GM12878 (cell line): ENCODE data around the gene SNRPA. TPM values are rescaled to one million over a fixed set of nuclear protein-coding genes. Genes with fewer than 3 reads are reported as not detected.
"Not testable (repeated sequence)": the region's sequence is repeated elsewhere in the genome, so short reads cannot be mapped to it uniquely, and the experiment has no call there.

Experiments
- ATAC-seq: fragments of 200-7000 bp; cut with Tn5 transposase; 3 replicates; pipeline ENCODE4 v1.9.1; 2020; ENCODE audit warnings: mild to moderate bottlenecking, moderate library complexity
- BruUV-seq: library from RNA; stranded (reverse); fragments of 400-500 nt; replicated peaks from 2 replicates; lab custom pipeline; 2021; lab: Mats Ljungman, UMichigan
- CTCF ChIA-PET: fragments of 300-600 bp; sonication (Branson Sonifier 250); formaldehyde crosslinking; extraction: SDS; loops from one replicate; lab custom pipeline; 2021; ENCODE audit warnings: inconsistent platforms; lab: Yijun Ruan, JAX
- POLR2A ChIA-PET: fragments of 350-600 bp; formaldehyde crosslinking; extraction: SDS; loops from one replicate; lab custom pipeline; 2021; ENCODE audit warnings: inconsistent platforms; lab: Charles Lee
- RAD21 ChIA-PET: fragments of 300-600 bp; sonication (Branson Sonifier 250); formaldehyde crosslinking; loops from one replicate; lab custom pipeline; 2023; ENCODE audit warnings: antibody characterized with exemption; ENCODE audit not compliant: unreplicated experiment; lab: Charles Lee
- SMC1A ChIA-PET: fragments of 300-600 bp; sonication (Branson Sonifier 250); formaldehyde crosslinking; loops from one replicate; lab custom pipeline; 2023; ENCODE audit not compliant: unreplicated experiment, uncharacterized antibody; lab: Charles Lee
- DNase-seq: peaks from one replicate; pipeline ENCODE4 v3.0.0-alpha.2; 2011; ENCODE audit warnings: low read depth, low spot score
- FAIRE-seq: peaks from 3 replicates; lab custom pipeline; 2011; peaks lifted over from hg19 to GRCh38; lab: Jason Lieb, UNC
- H2AFZ ChIP-seq: 2 replicates; pipeline ENCODE4 v1.6.0; 2011; ENCODE audit warnings: low read depth, low read length, control low read depth; ENCODE audit not compliant: control insufficient read depth
- H3K27ac ChIP-seq: 2 replicates; pipeline ENCODE4 v1.5.1; 2011; ENCODE audit warnings: control low read depth; ENCODE audit not compliant: control insufficient read depth, insufficient read depth
- H3K27me3 ChIP-seq, 2 experiments: replicated peaks in 1 of 2; 2 replicates each; pipeline versions ENCODE4 v1.6.0 to v1.6.1; 2011; ENCODE audit warnings: low read length in 1 of 2; ENCODE audit not compliant: control insufficient read depth in 2 of 2, insufficient read depth in 2 of 2
- H3K36me3 ChIP-seq, 2 experiments: 2 replicates each; pipeline ENCODE4 v1.5.1; 2011; ENCODE audit warnings: low read length in 1 of 2; ENCODE audit not compliant: control insufficient read depth in 2 of 2, insufficient read depth in 2 of 2
- H3K4me1 ChIP-seq: 2 replicates; pipeline ENCODE4 v1.6.1; 2011; ENCODE audit warnings: mild to moderate bottlenecking, low read length, moderate library complexity, mixed read lengths; ENCODE audit not compliant: control insufficient read depth, insufficient read depth
- H3K4me2 ChIP-seq: 2 replicates; pipeline ENCODE4 v1.6.0; 2011; ENCODE audit warnings: control low read depth; ENCODE audit not compliant: control insufficient read depth, insufficient read depth
- H3K4me3 ChIP-seq: fragments of 200-600 bp; sonication (generic); 2 replicates; pipeline ENCODE4 v1.5.1; 2016
- H3K79me2 ChIP-seq: 2 replicates; pipeline ENCODE4 v1.6.0; 2011; ENCODE audit warnings: low read length; ENCODE audit not compliant: control insufficient read depth, insufficient read depth
- H3K9ac ChIP-seq: 2 replicates; pipeline ENCODE4 v1.8.0; 2011; ENCODE audit warnings: low read length, control low read depth, mixed read lengths; ENCODE audit not compliant: control insufficient read depth, insufficient read depth
- H3K9me3 ChIP-seq: replicated peaks from 3 replicates; pipeline ENCODE4 v1.5.1; 2011; ENCODE audit warnings: mild to moderate bottlenecking, low read length; ENCODE audit not compliant: control insufficient read depth, insufficient read depth
- H4K20me1 ChIP-seq: 2 replicates; pipeline ENCODE4 v1.6.0; 2011; ENCODE audit not compliant: control insufficient read depth, insufficient read depth
- BHLHE40 ChIP-seq, 2 experiments: fragments of 450-650 bp in 1 of 2; IDR thresholded peaks; 2 replicates each; pipeline ENCODE4 v1.6.1; 2011 to 2017; ENCODE audit warnings: low read depth in 2 of 2, borderline replicate concordance in 1 of 2, improper control_type of control experiment in 1 of 2, low read length in 1 of 2, mild to moderate bottlenecking in 1 of 2
- WGBS: methylation state at CpG from one replicate; pipeline ENCODE4 v1.1.6; 2016; ENCODE audit warnings: low lambda C conversion rate; ENCODE audit not compliant: insufficient replicate concordance, insufficient coverage; ENCODE audit errors: missing lambda C conversion rate; 5-methylcytosine and 5-hydroxymethylcytosine counted together
- in situ Hi-C: fragments of 300-500 bp; cut with MboI; formaldehyde crosslinking; loops from 9 replicates; pipeline ENCODE4 v1.14.3; 2018; ENCODE audit warnings: mixed read lengths
- intact Hi-C: fragments of 100-400 bp; cut with micrococcal nuclease; formaldehyde crosslinking; loops from one replicate; pipeline ENCODE4 v1.14.2; 2022; ENCODE audit not compliant: unreplicated experiment
- polyA plus RNA-seq, 11 experiments: library from polyadenylated mRNA; depleted of rRNA in 4 of 11; unstranded in 6 of 11; stranded (reverse) in 5 of 11; fragments of >200 nt; fragmentation: Nextera tagmentation in 4 of 11; fragmentation: Illumina TruSeq in 1 of 11; extraction: Ambion mirVana in 4 of 11; extraction: Trizol in 1 of 11; gene quantifications; 1 replicate in 1 of 11; 2 replicates in 10 of 11; pipeline versions ENCODE4 v1.2.1 to v1.2.3, GENCODE V29; 2011 to 2016; ENCODE audit warnings: inconsistent platforms in 2 of 11, missing spikeins in 2 of 11, low read depth in 1 of 11
- total RNA-seq, 4 experiments: library from RNA; depleted of rRNA in 3 of 4; stranded (reverse); fragments of >200 nt in 3 of 4; fragmentation: Illumina TruSeq in 1 of 4; extraction: Trizol in 1 of 4; gene quantifications; 2 replicates each; pipeline versions ENCODE4 v1.2.1 to v1.2.3, GENCODE V29; 2013 to 2021
- TF ChIP-seq, protein P1 (sequence below): fragments of 450-650 bp; IDR thresholded peaks from 2 replicates; pipeline ENCODE4 v1.6.1; 2016; ENCODE audit warnings: mild to moderate bottlenecking, moderate library complexity, borderline replicate concordance

SNRPA gene
- total and polyA plus RNA-seq, 10 of the 15 experiments (the other 5 are each of a cell fraction or from before 2014, with no cell fraction given) = 14.8 to 299 (median 202) TPM

GRCh38 chr19:40726279-40726678 lies 24.7 kb upstream of the SNRPA start:
- Histone ChIP-seq H4K20me1 (no peaks in the 10 kb centered on the region), H3K4me1 (no peaks in the 10 kb centered on the region), H3K9me3 (no peaks in the 10 kb centered on the region), H3K27me3 (no peaks in the 10 kb centered on the region), H3K9ac (no peak overlapping the region), H3K4me2 (no peak overlapping the region), H3K4me3 (no peak overlapping the region), H3K36me3 (peaks cover 0 to 3% of the 10 kb centered on the region in 2 experiments), H3K27ac (no peak overlapping the region), H2AFZ (no peak overlapping the region), H3K79me2 (no peaks in the 10 kb centered on the region)
- FAIRE-seq (no peak), DNase-seq (no peak), ATAC-seq (no peak)
- ChIA-PET POLR2A (no interaction called here), CTCF (interaction anchor here (1.1 kb wide), 1 partner anchor 93 kb away, joined by 3 read pairs; no protein-coding TSS in a partner anchor), RAD21 (no interaction called here), SMC1A (no interaction called here)
- intact Hi-C loops (no loop called here), in situ Hi-C loops (no loop called here)
- BruUV-seq = no TSS peak
- 94% methylated on average over 4 of the region's 4 CpGs for WGBS
- no peak for TF ChIP-seq BHLHE40 (IDR thresholded peaks at IDR 0.05; ENCODE audit: borderline replicate concordance in 1 of 2, low read depth in 2 of 2, low read length in 1 of 2)
- TF ChIP-seq, protein P1, sequence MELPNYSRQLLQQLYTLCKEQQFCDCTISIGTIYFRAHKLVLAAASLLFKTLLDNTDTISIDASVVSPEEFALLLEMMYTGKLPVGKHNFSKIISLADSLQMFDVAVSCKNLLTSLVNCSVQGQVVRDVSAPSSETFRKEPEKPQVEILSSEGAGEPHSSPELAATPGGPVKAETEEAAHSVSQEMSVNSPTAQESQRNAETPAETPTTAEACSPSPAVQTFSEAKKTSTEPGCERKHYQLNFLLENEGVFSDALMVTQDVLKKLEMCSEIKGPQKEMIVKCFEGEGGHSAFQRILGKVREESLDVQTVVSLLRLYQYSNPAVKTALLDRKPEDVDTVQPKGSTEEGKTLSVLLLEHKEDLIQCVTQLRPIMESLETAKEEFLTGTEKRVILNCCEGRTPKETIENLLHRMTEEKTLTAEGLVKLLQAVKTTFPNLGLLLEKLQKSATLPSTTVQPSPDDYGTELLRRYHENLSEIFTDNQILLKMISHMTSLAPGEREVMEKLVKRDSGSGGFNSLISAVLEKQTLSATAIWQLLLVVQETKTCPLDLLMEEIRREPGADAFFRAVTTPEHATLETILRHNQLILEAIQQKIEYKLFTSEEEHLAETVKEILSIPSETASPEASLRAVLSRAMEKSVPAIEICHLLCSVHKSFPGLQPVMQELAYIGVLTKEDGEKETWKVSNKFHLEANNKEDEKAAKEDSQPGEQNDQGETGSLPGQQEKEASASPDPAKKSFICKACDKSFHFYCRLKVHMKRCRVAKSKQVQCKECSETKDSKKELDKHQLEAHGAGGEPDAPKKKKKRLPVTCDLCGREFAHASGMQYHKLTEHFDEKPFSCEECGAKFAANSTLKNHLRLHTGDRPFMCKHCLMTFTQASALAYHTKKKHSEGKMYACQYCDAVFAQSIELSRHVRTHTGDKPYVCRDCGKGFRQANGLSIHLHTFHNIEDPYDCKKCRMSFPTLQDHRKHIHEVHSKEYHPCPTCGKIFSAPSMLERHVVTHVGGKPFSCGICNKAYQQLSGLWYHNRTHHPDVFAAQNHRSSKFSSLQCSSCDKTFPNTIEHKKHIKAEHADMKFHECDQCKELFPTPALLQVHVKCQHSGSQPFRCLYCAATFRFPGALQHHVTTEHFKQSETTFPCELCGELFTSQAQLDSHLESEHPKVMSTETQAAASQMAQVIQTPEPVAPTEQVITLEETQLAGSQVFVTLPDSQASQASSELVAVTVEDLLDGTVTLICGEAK = peak; percentile 40; the same call in 1 of the 2 replicates

GRCh38 chr19:40730065-40730464 lies 20.9 kb upstream of the SNRPA start:
- 94% methylated on average over 5 of the region's 5 CpGs for WGBS
- intact Hi-C loops, H3K9ac ChIP-seq, BruUV-seq, H3K4me2 ChIP-seq, H3K27me3 ChIP-seq, H3K4me3 ChIP-seq, H3K79me2 ChIP-seq, H3K36me3 ChIP-seq, DNase-seq, ATAC-seq, CTCF ChIA-PET, H2AFZ ChIP-seq, RAD21 ChIA-PET, H4K20me1 ChIP-seq, in situ Hi-C loops, H3K9me3 ChIP-seq, H3K4me1 ChIP-seq, H3K27ac ChIP-seq, FAIRE-seq: not testable (repeated sequence)
- POLR2A ChIA-PET = interaction anchor here (0.6 to 1.2 kb wide), 4 partner anchors 14 to 817 kb away, joined by 3 to 4 read pairs (median 3); partner anchors contain the start of gene COQ8B
- SMC1A ChIA-PET = interaction anchor here (1.0 to 1.2 kb wide), 2 partner anchors 17 to 19 kb away, joined by 3 read pairs; no protein-coding TSS in a partner anchor

GRCh38 chr19:40732304-40732703 lies 18.7 kb upstream of the SNRPA start:
- H3K4me3 ChIP-seq, in situ Hi-C loops, DNase-seq, H3K4me1 ChIP-seq, H3K36me3 ChIP-seq, H3K9ac ChIP-seq, H3K4me2 ChIP-seq, H3K9me3 ChIP-seq, RAD21 ChIA-PET, intact Hi-C loops, H3K27me3 ChIP-seq, H2AFZ ChIP-seq, BruUV-seq, ATAC-seq, CTCF ChIA-PET, H3K79me2 ChIP-seq, H3K27ac ChIP-seq, FAIRE-seq, H4K20me1 ChIP-seq: not testable (repeated sequence)
- SMC1A ChIA-PET = interaction anchor here (0.6 kb wide), 1 partner anchor 235 kb away, joined by 3 read pairs; no protein-coding TSS in a partner anchor
- 98% methylated on average over 13 of the region's 16 CpGs for WGBS
- POLR2A ChIA-PET = interaction anchor here (0.6 kb wide), 1 partner anchor 31 kb away, joined by 6 read pairs; no protein-coding TSS in a partner anchor
